Measurements from ENCODE around the gene PSMC6. TPM values are rescaled to one million over a fixed set of nuclear protein-coding genes. Genes with fewer than 3 reads are reported as not detected.

The PSMC6 gene
- polyA plus RNA-seq, 1 of the 3 experiments (the other 2 are of a cell fraction), result 37.9 TPM

DNA sequence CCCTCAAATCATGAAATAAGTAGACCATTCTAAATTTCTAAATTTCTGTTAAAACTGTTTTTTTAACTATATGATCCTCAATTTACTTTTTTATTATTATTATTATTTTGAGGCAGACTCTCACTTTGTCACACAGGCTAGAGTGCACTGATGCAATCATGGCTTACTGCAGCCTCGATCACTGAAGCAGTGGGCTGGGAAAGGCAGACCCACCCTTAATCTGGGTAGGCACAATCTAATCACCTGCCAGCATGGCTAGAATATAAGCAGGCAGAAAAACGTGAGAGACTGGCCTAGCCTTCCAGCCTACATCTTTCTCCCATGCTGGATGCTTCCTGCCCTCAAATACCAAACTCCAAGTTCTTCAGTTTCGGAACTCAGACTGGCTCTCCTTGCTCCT is 14.0 kb upstream of the PSMC6 start:
- Histone ChIP-seq H3K27me3 (ENCODE audit: insufficient read depth) (no peaks in the 10 kb centered on the region), H4K20me1 (ENCODE audit: insufficient read depth) (peaks cover 32% of the 10 kb centered on the region), H3K27ac (ENCODE audit: low read depth in 2 of 2, low read length in 1 of 2) (no peak overlapping the region), H3K4me2 (peak overlapping the region; percentile 77), H3K4me1 (ENCODE audit: control insufficient read depth in 1 of 2, insufficient read depth in 2 of 2, low read depth in 1 of 2, low read length in 1 of 2) (peaks cover 10 to 12% of the 10 kb centered on the region in 2 experiments; a peak in 3 of 4 replicates), H3K36me3 (replicated peaks in 1 of 2; ENCODE audit: control insufficient read depth in 1 of 2, insufficient read depth in 2 of 2, low read length in 1 of 2) (no peaks in the 10 kb centered on the region), H3K9me2 (no peaks in the 10 kb centered on the region), H2AFZ (ENCODE audit: low read depth) (no peak overlapping the region), H3F3A (replicated peaks; ENCODE audit: insufficient read depth) (peaks cover 15% of the 10 kb centered on the region), H3K9me3 (no peaks in the 10 kb centered on the region), H3K4me3 (ENCODE audit: low read depth in 2 of 2, low read length in 1 of 2) (peak overlapping the region in 1 of 2 experiments; percentile 76; a peak in 1 of 4 replicates), H3K79me2 (ENCODE audit: insufficient read depth) (peaks cover 71% of the 10 kb centered on the region), H3K9ac (no peak overlapping the region)
- ChIA-PET CTCF (no interaction called here), POLR2A (interaction anchor here (1.0 kb wide), 1 partner anchor 140 kb away, joined by 3 read pairs; the partner anchor contains the start of genes GPR137C and TXNDC16)
- 68% methylated on average over 3 of the region's 3 CpGs for WGBS (ENCODE audit: low lambda C conversion rate)
- TF ChIP-seq GATA2 (CRISPR knock-in tag; IDR thresholded peaks at IDR 0.05), result no peak
- DNase-seq, result no peak

DNA sequence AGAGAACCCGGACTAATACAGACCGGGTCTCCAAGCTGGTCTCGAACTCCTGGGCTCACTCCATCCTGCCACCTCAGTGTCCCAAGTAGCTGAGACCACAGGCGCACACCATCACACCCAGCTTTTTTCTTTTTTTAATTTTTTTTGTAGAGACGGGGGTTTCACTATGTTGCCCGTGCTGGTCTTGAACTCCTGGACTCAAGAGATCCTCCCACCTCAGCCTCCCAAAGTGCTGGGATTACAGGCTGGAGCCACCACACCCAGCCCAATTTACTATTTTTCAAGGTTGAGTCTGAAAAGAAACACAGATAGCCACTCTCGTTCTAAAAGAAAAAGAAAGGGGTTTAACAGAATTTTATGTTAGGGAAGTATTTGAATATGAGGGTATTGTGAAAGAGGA is 13.5 kb upstream of the PSMC6 start:
- H2AFZ ChIP-seq (ENCODE audit: low read depth), result no peak overlapping the region
- peaks cover 66% of the 10 kb centered on the region for H3K79me2 ChIP-seq (ENCODE audit: insufficient read depth)
- H3K4me3 ChIP-seq (ENCODE audit: low read depth in 2 of 2, low read length in 1 of 2), result peak overlapping the region in 1 of 2 experiments; percentile 76; a peak in 2 of 4 replicates
- no peaks in the 10 kb centered on the region for H3K36me3 ChIP-seq (replicated peaks in 1 of 2; ENCODE audit: control insufficient read depth in 1 of 2, insufficient read depth in 2 of 2, low read length in 1 of 2)
- no peaks in the 10 kb centered on the region for H3K27me3 ChIP-seq (ENCODE audit: insufficient read depth)
- H3K9me2 ChIP-seq, result no peaks in the 10 kb centered on the region
- peak overlapping the region; percentile 90; the same call in 1 of the 2 replicates for H3K9ac ChIP-seq
- WGBS (ENCODE audit: low lambda C conversion rate), result 95% methylated on average over 7 of the region's 7 CpGs
- H3F3A ChIP-seq (replicated peaks; ENCODE audit: insufficient read depth), result peaks cover 15% of the 10 kb centered on the region
- H3K27ac ChIP-seq (ENCODE audit: low read depth in 2 of 2, low read length in 1 of 2), result no peak overlapping the region
- peaks cover 32% of the 10 kb centered on the region for H4K20me1 ChIP-seq (ENCODE audit: insufficient read depth)
- no peak for DNase-seq
- CTCF ChIA-PET, result interaction anchor here (1.0 kb wide), 1 partner anchor 19 kb away, joined by 3 read pairs; no protein-coding TSS in a partner anchor
- POLR2A ChIA-PET, result interaction anchor here (1.0 kb wide), 1 partner anchor 141 kb away, joined by 3 read pairs; the partner anchor contains the start of genes GPR137C and TXNDC16
- H3K4me2 ChIP-seq, result peak overlapping the region; percentile 77
- no peak for TF ChIP-seq TCF12 (IDR thresholded peaks at IDR 0.05)
- TF ChIP-seq, protein P1, sequence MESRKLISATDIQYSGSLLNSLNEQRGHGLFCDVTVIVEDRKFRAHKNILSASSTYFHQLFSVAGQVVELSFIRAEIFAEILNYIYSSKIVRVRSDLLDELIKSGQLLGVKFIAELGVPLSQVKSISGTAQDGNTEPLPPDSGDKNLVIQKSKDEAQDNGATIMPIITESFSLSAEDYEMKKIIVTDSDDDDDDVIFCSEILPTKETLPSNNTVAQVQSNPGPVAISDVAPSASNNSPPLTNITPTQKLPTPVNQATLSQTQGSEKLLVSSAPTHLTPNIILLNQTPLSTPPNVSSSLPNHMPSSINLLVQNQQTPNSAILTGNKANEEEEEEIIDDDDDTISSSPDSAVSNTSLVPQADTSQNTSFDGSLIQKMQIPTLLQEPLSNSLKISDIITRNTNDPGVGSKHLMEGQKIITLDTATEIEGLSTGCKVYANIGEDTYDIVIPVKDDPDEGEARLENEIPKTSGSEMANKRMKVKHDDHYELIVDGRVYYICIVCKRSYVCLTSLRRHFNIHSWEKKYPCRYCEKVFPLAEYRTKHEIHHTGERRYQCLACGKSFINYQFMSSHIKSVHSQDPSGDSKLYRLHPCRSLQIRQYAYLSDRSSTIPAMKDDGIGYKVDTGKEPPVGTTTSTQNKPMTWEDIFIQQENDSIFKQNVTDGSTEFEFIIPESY (IDR thresholded peaks at IDR 0.05; ENCODE audit: borderline replicate concordance, low read depth), result no peak
- TF ChIP-seq GATA2 (CRISPR knock-in tag; IDR thresholded peaks at IDR 0.05), result no peak
- TF ChIP-seq TEAD4 (IDR thresholded peaks at IDR 0.05; ENCODE audit: borderline replicate concordance, insufficient read depth), result no peak
- TF ChIP-seq TAF1 (IDR thresholded peaks at IDR 0.05; ENCODE audit: borderline replicate concordance, low read depth, low read length), result no peak
- no peak for TF ChIP-seq GABPA (IDR thresholded peaks at IDR 0.05; ENCODE audit: low read depth)
- TF ChIP-seq, protein P2, sequence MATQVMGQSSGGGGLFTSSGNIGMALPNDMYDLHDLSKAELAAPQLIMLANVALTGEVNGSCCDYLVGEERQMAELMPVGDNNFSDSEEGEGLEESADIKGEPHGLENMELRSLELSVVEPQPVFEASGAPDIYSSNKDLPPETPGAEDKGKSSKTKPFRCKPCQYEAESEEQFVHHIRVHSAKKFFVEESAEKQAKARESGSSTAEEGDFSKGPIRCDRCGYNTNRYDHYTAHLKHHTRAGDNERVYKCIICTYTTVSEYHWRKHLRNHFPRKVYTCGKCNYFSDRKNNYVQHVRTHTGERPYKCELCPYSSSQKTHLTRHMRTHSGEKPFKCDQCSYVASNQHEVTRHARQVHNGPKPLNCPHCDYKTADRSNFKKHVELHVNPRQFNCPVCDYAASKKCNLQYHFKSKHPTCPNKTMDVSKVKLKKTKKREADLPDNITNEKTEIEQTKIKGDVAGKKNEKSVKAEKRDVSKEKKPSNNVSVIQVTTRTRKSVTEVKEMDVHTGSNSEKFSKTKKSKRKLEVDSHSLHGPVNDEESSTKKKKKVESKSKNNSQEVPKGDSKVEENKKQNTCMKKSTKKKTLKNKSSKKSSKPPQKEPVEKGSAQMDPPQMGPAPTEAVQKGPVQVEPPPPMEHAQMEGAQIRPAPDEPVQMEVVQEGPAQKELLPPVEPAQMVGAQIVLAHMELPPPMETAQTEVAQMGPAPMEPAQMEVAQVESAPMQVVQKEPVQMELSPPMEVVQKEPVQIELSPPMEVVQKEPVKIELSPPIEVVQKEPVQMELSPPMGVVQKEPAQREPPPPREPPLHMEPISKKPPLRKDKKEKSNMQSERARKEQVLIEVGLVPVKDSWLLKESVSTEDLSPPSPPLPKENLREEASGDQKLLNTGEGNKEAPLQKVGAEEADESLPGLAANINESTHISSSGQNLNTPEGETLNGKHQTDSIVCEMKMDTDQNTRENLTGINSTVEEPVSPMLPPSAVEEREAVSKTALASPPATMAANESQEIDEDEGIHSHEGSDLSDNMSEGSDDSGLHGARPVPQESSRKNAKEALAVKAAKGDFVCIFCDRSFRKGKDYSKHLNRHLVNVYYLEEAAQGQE (IDR thresholded peaks at IDR 0.05; ENCODE audit: low read depth, low read length), result no peak
- TF ChIP-seq, protein P3, sequence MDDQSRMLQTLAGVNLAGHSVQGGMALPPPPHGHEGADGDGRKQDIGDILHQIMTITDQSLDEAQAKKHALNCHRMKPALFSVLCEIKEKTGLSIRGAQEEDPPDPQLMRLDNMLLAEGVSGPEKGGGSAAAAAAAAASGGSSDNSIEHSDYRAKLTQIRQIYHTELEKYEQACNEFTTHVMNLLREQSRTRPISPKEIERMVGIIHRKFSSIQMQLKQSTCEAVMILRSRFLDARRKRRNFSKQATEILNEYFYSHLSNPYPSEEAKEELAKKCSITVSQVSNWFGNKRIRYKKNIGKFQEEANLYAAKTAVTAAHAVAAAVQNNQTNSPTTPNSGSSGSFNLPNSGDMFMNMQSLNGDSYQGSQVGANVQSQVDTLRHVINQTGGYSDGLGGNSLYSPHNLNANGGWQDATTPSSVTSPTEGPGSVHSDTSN (IDR thresholded peaks at IDR 0.05), result no peak
- TF ChIP-seq, protein P4, sequence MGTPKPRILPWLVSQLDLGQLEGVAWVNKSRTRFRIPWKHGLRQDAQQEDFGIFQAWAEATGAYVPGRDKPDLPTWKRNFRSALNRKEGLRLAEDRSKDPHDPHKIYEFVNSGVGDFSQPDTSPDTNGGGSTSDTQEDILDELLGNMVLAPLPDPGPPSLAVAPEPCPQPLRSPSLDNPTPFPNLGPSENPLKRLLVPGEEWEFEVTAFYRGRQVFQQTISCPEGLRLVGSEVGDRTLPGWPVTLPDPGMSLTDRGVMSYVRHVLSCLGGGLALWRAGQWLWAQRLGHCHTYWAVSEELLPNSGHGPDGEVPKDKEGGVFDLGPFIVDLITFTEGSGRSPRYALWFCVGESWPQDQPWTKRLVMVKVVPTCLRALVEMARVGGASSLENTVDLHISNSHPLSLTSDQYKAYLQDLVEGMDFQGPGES (IDR thresholded peaks at IDR 0.05; ENCODE audit: low read depth, low read length), result no peak
- TF ChIP-seq MXI1 (IDR thresholded peaks at IDR 0.05; ENCODE audit: low read depth, low read length), result no peak
- TF ChIP-seq RAD21 (IDR thresholded peaks at IDR 0.05; ENCODE audit: low read length), result no peak
- TF ChIP-seq SMC3 (IDR thresholded peaks at IDR 0.05; ENCODE audit: low read depth, low read length), result no peak
- no peak for TF ChIP-seq NRF1 (IDR thresholded peaks at IDR 0.05; ENCODE audit: low read depth, low read length)
- no peak for TF ChIP-seq POLR2AphosphoS5 (IDR thresholded peaks at IDR 0.05; ENCODE audit: low read depth, low read length)
- TF ChIP-seq, protein P5, sequence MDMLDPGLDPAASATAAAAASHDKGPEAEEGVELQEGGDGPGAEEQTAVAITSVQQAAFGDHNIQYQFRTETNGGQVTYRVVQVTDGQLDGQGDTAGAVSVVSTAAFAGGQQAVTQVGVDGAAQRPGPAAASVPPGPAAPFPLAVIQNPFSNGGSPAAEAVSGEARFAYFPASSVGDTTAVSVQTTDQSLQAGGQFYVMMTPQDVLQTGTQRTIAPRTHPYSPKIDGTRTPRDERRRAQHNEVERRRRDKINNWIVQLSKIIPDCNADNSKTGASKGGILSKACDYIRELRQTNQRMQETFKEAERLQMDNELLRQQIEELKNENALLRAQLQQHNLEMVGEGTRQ (IDR thresholded peaks at IDR 0.05; ENCODE audit: borderline replicate concordance, low read depth, low read length), result no peak
- peaks cover 10 to 12% of the 10 kb centered on the region in 2 experiments; a peak in 3 of 4 replicates for H3K4me1 ChIP-seq (ENCODE audit: control insufficient read depth in 1 of 2, insufficient read depth in 2 of 2, low read depth in 1 of 2, low read length in 1 of 2)
- no peaks in the 10 kb centered on the region for H3K9me3 ChIP-seq
